HG02981 (cell line): ENCODE data around the gene PFKFB1.
"Not testable (repeated sequence)": the region's sequence is repeated elsewhere in the genome, so short reads cannot be mapped to it uniquely, and the experiment has no call there.

Experiments
- ATAC-seq: cut with Tn5 transposase; IDR thresholded peaks from one replicate; pipeline ENCODE4 v1.9.1; 2021; ENCODE audit warnings: mild to moderate bottlenecking, moderate library complexity; ENCODE audit not compliant: unreplicated experiment

The PFKFB1 gene

DNA sequence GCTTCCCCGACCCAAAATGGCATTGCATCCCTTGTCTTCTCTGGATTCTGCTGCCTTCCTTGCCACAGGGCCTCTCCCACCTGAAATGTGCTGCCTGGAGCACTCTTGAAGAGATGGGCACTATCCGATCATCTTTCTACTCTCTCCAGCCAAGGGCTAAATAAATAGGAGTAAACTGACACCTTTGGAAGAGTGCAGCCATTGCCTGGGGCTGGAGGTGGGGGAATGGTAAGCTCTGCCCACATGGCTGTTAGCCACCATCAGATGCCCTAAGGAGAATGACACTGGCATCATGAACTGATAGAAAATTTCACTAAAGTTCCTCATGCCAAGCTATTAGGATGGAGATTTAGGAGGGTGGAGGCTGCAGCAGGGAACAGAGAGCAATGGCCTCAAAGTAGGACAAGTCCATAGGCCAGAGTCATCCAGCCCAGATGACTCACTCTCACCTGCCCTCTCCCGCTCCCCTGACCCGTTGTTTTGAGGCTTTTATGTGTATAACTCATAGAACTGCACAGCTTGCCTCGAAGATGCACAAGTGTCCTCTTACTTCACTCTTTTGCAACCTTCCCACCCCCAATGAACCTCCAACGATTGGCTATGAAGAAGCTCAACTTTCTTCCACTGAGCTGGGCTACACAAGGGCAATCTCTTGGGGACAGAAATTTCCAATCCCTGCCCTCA, 822 bp upstream of the PFKFB1 start:
- no peak for ATAC-seq

DNA sequence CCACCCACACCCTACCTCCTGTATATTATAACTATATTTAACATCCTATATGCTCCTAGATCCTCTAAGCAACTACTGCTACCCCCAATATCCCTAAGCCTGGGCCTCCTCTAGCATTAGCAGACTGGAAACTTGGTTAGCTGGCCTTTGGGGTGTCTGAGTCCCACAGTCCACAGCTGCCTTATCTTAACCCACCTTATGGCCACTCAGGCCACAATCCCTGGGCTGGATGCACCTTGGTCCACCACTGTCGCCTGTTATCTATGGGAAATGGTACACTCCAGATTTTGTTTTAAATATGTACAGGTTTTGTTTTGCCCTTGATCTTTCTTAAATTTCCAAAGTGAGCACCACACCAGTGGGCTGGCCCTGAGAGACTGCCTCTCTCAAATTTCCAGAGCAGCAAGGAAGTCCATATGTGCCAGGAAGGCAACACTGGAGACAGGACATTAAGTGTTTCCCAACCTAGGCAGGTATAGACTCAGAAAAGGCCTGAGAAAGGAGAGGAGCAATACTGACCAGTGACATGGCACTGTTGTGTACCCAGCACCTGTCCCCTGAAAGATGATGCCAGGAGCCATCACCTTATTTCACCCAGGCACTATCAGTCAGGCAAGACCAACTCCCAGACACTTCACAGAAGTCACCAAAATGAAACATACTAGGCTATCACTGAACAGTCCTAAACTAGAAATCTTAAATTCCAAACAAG, 921 bp downstream of the PFKFB1 start:
- no peak for ATAC-seq

DNA sequence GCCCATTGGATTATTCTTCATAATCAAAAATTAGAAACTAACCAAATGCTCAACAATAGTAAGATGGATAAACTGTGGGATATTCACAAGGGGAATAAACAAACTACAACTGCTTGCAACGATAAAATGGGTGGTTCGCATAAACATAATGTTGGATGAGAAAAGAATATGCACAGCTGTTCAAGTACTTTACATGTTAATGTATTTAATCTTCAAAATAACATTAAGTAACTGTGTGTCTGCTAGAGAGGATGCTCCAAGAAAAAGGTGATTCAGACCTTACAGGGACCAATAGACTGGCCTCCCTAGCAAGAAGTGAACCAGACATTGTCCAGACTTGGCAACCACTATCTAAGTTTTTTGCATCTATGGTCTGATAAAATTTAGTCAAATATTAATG, 2.3 kb downstream of the PFKFB1 start:
- ATAC-seq: no peak

DNA sequence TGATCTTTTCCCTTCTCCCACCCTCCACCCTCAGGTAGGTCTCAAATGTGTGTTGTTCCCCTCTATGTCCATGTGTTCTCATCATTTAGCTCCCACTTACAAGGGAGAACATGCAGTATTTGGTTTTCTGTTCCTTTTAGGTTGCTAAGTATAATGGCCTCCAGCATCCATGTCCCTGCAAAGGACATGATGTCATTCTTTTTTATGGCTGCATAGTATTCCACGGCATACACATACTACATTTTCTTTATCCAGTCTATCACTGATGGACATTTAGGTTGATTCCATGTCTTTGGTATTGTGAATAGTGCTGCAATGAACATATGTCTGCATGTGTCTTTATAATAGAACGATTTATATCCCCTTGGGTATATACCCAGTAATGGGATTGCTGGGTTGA, 10.7 kb downstream of the PFKFB1 start:
- ATAC-seq: not testable (repeated sequence)

DNA sequence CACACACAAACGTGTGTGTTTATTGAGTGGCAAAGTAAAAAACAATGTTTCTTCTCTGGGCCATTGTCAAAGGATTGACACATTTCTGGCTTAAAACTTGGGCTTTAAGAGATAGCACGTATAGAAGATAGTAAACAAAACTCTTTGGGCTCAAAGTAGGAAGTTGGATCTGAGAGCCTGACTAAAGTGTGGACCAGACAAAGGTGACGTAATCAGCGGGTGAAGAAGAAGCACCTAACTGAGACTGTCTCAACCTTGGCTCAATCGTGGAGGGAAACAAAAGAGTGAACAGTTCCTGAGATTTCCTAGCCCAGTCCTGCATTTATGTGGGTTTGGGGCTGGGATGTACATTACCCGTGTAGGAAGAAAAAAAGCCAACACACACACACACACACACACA, 13.7 kb downstream of the PFKFB1 start:
- no peak for ATAC-seq

DNA sequence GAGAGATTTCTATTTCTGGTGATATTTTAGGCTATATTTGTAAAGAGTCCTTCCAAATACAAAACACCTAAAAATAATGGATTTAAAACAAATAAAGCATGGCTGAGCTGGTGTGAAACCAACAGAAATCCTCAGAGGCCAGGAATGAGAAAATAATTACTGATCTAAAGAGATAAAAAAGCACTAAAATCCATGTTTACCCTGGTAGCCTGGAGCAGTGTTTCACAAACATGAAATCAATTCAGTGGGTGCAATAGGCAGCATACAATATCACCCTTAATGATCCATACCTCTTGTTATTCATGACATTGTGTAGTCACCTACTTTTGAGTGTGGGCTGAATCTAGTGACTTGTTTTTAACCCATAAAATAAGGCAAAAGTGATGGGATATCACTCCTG, 14.6 kb downstream of the PFKFB1 start:
- no peak for ATAC-seq

DNA sequence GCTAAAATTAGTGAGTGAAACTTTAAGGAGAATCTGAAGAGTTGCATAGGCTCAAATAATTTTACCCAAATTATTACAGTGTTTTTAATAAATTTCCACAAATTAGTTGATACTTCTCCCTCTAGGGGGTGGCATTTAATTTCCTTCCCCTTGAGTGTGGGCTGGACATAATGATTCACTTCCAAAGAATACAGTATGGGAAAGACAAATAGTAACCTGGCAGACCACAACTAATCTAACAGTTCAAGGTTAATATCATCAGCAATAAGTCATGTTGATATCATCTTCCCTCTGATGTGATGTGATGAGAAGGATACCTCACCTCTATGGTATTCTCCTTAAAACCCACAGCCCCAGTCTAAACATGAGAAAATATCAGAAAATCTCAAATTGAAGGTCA, 15.5 kb downstream of the PFKFB1 start:
- no peak for ATAC-seq

DNA sequence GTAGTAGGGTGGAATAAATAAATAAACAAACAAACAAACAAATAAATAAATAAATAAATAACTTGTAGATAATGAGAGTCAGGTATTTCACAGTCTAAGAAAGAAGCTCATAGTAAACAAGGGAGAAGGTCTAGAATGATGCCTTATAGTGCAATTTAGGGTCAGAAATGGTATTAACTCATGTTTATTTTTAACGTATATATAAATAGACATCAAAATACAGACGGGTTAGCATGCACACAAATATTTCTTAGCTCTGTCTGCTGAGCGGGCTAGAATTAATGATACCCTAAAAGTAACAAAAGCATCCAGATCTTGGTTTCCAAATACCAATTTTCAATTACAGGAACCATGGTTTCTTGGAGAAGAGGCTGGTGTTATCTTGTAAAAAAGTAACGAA, 16.6 kb downstream of the PFKFB1 start:
- no peak for ATAC-seq

DNA sequence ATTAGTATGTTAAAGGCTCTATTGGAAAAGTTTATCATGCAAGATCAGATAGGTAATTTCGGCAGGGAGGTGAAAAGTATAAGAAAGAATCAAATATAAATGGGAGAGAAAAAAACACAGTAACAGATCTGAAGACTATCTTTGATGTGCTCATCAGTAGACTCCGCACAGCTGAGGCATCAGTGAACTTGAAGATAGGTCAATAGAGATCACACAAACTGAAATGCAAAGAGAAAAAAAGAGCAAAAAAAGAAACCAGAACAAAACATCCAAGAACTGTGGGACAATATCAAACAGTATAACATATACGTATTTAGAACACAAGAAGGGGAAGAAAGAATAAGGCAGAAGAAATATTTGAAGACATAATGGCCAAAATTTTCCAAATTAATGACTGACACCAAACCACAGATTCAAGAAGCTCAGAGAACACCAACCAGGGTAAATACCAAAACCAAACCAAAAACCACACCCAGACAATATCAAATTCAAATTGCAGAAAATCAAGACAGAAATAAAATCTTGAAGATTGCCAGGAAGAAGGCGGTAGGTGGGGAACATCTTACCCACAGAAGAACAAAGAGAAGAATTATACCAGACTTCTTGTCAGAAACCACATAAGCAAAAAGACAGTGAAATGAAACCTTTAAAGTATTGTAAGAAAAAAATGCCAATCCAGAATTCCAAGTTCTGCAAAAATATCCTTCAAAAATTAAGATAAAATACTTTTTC, 29.1 kb downstream of the PFKFB1 start:
- no peak for ATAC-seq

DNA sequence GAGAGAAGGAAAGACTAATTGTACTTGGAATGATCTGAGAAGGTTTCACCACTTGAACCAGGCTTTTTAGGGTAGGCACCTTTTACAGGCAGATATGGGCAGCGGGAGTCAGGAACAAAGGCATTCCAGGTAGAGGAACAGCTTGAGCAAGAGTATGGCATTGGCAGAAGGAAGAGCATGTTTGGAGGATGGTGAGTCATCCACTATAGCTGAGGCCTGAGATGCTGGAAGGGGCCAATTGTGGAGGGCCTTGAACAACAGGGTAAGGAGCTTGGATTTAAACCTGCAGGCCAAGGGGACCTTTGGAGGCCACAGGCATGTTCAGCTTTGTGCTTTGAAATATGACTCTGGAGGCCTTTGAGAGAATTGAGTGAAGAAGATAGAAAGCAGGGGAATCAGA, 32.2 kb downstream of the PFKFB1 start:
- no peak for ATAC-seq

DNA sequence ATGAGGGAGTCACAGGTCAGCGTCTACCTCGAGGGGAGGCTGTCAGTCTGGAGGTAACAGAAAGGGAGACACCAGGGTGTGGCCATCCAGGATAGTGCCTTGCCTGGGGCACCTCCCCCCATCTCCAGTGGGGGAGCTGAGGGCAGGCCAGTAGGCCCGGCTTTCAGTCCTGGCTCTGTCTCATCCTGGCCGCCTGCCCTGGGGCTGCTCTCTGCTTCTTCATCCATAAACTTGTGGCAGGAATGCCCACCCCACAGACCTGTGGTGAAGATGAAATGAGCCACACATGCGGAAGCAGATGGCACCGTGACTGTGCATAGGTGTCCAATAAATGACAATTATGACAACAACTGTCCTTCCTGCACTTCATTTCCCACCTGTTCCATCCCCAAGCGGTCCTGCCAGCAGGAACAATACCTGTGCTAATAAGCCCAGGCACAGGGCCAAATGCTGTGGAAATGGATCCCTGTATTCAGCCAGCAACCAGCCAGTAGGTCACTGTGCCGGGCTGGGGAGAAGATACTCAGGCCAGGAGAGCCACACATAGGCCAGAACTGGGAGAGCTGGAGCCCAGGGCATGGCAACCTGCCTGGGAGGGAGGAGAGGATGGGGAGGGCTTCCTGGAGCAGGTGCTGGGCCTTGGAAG, 43.1 kb downstream of the PFKFB1 start:
- ATAC-seq: no peak

DNA sequence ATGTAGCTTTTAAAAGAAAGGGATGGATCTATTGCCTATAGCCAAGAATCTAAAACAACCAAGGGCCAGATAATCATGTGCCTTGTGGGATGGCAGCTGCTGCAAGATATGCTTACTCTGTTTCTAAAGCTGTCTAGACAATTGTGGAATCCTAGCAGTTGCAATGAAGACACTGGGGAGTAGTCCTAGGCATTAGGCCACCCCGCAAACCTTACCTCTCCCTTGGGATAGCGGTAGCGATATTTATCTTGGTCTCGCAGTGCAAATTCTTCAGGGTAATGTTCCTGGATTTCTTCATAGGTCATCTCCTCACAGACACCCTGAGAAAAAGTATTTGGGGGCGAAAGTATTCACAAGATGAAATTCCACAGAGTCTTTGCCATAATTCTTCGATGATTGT, 48.8 kb downstream of the PFKFB1 start:
- no peak for ATAC-seq

DNA sequence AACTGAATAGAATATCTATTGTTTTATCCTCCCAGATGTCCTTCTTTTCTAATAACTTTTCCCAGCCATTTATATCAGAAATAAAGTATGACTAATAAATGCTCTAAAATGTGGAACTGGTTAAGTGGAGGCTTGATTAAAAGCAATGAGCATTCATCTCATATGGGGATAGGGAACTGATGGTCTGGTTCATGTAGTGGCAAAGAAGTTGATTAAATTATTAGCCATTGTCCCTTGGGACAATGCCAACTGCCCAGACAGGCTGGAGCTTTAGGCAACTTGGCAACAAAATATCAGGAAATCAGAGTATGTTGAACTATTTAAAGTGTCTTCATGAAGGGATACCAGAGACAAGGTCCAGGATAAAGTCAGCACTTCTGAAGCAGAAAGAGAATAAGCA, 49.2 kb downstream of the PFKFB1 start:
- ATAC-seq: no peak

DNA sequence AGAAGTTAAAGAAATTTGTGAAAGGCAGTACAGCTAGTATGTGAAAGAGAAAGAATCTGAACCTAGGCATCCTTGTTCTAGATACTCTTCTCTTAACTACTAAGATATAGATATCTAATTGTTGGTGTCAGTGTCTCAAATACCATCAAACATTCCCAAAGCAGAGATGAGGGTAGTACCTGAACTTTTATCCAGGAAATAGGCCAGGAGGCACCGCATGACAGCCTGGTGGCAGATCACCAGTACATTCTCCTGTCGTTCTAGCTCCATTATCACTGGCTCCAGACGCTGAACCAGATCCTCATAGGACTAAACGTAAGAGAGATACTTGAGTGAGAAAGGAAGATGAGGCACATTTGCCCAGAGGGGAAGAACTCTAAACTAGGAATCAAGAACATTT, 56.6 kb downstream of the PFKFB1 start:
- ATAC-seq: no peak

DNA sequence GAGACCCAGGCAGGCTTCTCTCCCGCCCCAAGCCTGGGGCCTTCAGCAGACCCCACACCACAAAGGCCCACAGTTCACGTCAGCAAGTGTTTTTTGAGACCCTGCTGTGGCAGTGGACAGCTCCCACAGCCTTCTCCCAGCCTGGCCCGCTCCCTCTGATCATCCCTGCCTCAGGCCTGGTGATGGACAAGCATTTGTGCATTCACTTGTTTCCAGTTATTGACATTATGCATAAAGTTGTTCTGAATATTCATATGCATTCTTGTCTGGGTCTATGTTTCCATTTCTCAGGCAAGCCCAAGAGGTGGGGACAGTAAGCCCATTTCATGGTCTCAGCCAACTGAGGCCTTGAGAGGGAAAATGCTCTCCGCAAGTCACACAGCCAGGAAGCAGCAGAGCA, 58.7 kb downstream of the PFKFB1 start:
- no peak for ATAC-seq

DNA sequence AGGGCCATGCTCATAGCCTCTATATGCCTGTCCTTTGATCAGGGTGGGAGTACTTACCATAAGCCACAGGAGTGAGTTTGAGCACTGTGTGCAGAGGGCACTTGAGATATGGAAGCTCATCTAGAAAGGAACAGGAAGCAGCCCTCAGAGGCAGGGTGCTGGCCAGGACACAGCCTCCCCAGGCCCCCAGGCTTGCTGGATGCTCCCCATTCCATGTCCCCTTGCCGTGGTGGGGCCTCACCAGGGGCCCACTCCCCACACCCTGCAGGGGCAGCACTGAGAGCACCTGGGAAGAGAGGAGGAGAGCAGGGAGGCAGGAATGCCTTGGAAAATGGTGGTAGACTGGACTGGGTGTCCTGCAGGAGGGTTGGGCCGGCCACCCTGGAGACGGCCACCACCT, 59.1 kb downstream of the PFKFB1 start:
- no peak for ATAC-seq

DNA sequence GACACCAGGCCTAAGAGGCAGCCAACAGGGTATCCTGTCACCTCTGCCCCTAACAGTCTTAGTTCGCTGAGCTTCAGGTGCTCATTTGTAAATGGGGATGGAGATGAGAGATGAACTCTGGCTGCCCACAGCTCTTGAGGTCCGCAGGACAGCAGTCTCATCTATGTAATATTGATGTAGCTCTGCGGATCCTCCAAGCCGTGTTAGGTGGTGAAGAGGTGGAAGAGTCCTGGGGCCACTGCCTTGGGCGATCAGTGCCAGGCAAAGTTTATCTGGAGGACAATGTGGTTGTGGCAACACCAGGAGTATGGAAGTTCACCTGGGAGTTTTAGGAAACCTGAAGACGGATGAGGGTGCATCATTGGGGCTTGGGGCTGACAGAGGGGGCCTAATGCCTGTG, 59.9 kb downstream of the PFKFB1 start:
- ATAC-seq: no peak

DNA sequence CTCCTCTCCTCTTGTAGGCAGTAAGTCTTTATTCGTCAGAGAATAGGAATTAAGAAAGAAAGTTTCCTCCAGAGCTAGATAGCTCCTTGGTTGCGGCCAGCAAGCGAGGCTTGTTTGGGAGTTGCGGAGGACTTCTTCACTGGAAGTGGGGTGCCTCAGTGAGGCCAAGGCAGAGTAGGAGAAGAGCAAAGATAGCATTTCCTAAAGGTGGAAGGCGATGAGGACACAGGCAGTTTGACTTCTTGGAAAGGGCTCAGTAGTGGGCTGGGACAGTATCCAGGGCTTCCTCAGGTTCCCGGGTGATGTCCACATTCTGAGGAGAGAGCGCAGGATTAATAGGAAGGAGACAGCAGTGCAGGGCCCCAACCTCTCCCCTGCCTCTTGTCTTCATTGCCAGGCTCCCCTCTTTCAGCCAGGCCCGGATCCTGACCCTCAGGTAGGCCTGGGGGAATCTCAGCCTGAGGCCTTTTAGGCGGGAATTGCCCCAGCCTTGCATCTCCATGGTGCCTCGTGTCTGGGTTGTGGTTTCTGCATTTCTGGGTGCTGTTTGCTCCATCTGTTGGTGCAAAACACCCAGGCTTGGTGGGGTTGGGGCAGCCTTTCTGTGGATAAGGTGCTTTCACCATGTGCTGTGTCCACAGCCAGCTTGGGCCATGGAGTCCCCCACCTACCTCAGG, 60.7 kb downstream of the PFKFB1 start:
- ATAC-seq: no peak

DNA sequence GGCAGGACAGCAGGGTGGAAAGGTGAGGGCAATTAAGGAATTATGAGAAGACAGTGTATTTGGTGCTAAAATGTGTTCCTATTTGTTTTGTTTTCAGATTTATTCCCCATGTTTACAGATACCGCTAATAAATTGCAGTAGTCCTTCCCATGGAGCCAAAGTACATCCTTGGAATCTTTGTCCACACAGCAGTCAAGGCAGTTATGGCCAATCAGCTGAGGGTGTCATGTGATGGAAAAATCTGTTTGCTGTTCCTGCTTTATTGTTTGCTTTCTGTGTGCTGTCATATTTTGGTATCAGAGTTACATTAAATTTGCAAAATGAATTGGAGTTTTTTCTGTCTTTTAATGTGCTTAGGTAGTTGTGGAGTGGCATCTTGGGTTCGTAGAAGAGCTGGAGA, 62.9 kb downstream of the PFKFB1 start:
- no peak for ATAC-seq

DNA sequence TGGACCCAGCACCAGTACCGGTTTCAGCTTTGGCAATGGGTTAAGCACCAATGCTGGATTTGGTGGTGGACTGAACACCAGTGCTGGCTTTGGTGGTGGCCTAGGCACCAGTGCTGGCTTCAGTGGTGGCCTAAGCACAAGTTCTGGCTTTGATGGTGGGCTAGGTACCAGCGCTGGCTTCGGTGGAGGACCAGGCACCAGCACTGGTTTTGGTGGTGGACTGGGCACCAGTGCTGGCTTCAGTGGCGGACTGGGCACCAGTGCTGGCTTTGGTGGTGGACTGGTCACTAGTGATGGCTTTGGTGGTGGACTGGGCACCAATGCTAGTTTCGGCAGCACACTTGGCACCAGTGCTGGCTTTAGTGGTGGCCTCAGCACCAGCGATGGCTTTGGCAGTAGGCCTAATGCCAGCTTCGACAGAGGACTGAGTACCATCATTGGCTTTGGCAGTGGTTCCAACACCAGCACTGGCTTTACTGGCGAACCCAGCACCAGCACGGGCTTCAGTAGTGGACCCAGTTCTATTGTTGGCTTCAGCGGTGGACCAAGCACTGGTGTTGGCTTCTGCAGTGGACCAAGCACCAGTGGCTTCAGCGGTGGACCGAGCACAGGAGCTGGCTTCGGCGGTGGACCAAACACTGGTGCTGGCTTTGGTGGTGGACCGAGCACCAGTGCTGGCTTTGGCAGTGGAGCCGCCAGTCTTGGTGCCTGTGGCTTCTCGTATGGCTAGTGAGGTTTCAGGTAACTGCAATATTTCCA, 63.5 kb downstream of the PFKFB1 start:
- ATAC-seq: no peak
